HG03575 (cell line): Measurements from ENCODE around the gene NEDD9.

ENCODE experiments used
- ATAC-seq: cut with Tn5 transposase; IDR thresholded peaks from one replicate; pipeline ENCODE4 v1.9.1; 2021; ENCODE audit not compliant: unreplicated experiment, insufficient number of reproducible peaks, low FRiP score; ENCODE audit errors: extremely low read depth

The NEDD9 gene

DNA sequence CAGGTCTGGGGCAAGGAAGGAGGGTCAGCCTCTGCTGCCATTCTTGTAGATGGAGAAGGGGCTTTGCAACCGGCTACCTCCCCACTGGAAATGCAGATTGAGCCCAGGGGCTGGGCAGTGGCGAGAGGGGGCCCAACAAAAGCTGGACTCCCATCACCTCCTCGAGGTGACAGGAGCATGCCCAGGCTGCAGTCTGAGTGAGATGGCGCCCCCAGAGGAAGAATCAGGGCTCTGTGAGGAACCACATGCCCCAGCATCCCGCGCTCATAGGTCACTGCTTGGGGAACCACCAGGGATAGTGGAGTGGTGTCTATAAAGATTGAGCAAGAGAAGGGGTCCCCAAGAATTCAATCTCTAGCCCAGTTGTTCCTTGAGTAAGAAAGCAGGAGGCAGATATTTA lies 31.6 kb upstream of the NEDD9 start:
- ATAC-seq: no peak

DNA sequence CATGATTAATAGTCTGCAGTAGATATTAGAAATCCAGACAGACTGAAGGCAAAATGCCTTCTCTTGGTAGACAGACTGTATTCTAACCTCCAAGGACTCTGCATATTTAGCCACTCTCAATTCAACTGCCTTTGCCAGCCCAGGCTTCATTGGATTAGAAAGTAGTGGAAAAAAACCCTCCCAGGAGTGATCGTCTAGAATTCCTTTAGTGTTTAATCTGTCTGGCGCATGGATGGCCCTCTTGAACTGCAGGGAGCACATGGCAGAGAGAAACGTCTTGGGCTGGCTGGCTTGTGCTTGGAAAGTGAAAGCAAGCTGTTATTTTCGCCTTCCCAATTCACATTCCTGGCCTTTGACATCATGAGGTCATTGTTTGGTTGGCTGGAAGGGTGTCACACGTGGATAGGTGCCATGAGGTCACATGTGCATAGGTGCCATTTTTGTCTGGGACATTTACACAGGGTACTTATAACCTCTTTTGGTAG lies 30.9 kb upstream of the NEDD9 start:
- no peak for ATAC-seq

DNA sequence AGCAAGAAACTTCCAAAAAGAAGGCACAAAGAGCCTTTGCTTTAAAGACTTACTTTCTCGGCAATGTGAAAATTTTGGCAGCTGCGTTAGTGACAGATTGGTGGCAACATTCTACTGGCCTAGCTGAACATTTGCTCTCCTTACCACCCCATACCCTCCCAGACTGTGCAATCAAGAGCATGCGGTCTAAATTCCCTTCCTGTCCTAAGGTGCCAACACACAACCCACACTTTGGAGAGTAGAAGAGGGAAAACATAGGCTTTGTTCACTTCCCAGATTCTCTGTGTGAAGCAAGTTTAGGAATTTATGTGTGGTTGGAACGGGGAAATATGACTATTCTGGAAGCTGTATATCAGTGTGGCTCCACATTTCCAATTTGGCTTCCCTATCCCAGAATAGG lies 29.8 kb upstream of the NEDD9 start:
- no peak for ATAC-seq

DNA sequence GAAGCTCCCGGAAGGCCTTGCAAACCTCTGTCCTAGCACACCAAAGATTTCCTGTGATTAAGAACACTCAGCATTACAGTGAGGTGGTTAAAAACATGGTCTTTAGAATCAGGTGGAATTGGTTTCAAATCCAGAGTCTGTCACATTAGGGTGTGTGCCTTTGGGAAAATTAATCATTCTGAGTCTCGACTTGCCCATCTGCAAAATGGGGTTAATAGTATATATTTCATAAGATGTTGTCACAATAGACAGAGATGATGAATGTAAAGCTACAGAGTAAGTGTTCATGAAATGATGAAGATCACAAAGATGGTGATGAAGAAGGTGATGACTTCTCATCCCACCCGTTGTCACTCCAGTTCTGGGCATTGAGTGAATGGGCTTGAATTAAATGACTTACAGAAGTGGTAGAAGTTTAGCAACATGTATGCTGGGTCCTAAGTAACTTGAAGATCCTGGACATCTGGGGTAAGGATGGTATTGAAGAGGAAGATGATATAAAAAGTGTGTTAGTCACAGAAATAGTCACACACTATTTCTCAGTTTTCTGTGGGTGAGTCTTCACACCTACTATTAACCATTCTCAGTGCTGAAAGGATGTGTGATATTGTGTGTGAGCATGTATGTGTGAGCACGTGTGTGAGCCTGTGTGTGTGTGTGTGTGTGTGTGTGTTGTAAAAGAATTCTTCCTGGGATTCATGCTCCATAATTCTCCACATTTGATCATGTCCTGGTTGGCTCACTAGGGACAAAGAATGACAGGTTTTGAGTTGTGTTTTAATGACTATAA lies 28.0 kb upstream of the NEDD9 start:
- ATAC-seq: no peak

DNA sequence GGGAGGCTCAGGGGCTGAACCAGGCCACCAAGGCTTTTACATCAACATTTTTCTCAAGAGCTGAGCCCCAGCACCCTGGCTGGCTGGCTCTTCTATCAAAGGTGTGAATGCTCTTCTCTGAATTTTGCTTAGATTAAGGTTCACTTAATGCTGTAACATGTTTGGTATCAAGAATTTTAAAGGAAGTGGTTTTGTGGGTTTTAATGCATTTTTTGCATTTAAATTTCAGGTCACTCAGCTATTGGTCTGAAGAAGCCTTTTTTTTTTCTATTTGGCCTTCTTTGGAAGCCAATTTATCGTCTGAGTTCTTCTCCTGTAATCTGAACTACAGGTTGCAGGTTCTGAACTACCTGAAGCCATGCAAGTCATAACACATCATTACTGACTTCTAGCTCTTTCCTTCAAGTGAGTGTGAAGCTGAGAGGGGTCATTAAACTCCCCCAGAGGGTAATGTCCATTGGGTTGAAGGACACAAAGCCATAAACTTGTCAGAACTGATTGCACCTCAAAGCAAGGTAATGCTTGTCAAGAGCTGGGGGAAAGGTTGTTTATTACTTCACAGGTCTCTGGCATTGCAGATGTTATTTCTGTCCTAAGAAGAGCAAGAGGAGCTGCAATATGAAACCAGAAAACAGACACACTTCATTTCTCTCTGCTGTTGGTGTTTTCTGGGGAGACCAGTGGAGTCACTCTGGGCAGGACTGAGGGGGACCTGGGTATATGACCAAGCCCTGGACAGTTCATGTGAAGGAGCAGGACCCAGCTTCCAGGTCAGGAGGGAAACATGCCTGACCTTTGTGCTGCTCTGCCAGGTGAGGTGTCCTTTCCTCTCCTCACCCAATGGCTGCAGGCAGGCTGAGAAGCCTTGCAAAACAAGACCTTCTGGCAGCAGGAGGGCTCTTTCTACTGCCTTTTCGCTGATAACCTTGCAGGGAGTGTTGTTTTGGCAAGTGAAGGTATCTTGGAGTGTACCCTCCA lies 26.1 kb upstream of the NEDD9 start:
- no peak for ATAC-seq

DNA sequence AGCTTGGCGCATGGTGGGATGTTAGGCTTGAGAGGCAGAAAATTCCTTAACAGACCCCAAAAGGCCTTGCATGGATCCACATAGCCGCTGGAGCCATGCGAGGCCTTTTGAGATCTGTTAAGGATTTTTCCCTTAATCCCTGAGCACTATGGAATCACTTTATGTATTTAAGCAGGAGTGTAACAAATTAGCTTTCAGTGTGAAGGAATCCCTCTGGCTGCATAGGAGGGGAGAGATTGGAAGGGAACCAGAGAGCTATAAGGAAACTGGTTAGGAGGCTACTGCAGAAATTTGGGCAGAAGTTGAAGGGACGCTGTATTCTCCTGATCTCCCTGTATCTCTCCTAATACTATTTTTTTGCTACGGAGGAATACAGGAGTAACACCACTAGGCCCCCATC lies 23.1 kb upstream of the NEDD9 start:
- no peak for ATAC-seq

DNA sequence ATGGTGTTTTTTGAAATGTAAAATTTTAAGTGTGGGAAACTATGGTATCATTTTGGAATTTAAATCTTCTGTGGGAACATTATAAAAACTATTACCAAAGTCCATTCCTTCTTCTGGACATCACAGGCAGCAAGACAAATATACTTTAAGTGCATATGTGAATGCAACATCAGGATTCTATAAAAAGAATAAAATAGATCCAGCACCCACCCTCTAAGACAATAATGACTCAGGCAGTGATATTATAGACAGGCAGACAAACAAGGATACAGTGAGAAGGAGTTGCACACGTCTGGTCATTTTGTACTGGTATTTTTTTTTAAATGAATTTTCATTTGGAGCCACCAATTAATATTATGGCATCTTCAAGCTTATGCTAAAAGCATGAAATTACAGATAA lies 21.1 kb upstream of the NEDD9 start:
- no peak for ATAC-seq

DNA sequence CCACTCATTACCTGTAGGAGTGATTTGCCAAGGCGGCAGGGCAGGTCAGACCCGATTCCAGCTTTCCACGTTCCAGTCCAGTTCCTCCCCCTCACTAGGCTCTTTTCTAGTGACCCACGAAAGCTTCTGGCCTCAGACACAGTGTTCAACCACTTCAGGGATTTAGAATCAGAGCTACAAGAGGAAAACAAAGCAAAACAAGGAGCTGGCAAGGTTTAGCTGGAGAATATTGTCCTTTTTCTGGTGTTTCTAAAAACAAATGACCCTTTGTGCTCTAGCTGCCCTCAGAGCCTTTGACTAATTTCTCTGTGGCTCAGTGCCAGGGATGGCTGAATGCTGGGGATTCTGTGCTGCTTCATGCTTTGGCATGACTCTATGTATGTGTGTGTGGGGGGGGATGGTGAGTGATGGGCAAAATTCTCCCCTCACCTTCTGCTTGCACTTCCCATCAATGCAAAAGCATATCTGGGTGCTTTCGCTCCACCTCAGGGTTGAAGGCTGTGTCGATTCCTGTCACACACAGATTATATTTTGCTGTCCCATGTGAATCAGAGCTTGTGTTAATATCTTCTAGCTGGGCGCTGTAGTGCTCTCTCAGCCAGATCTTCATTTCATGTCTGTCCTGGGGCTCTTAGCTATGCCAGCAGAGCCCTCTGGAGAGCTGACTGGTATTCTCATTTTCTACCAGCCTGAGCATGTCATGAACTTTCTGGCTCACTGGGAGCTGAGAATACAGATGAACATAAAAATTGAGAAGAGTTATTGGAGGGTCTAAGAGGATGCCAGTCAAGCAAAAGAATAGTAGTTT lies 19.3 kb upstream of the NEDD9 start:
- ATAC-seq: no peak

DNA sequence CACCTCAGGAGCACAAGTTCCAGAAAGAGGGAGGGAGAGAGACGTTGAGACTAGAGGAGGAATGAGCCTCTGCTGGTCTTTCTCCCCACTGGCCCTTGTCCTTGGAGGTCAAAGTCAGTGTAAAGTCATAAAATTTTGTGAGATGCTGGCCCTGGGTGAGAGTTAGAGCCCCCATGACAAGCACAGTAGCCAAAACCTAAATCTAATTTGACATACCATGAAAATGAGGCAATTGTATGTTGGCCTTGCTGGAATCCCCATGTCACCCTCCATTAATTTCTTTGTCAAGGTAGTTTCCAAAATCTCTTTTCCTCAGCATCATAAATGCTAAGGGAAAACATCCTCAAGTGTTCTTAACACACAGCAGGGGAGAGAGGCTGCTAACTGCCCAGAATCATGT lies 17.6 kb upstream of the NEDD9 start:
- no peak for ATAC-seq

DNA sequence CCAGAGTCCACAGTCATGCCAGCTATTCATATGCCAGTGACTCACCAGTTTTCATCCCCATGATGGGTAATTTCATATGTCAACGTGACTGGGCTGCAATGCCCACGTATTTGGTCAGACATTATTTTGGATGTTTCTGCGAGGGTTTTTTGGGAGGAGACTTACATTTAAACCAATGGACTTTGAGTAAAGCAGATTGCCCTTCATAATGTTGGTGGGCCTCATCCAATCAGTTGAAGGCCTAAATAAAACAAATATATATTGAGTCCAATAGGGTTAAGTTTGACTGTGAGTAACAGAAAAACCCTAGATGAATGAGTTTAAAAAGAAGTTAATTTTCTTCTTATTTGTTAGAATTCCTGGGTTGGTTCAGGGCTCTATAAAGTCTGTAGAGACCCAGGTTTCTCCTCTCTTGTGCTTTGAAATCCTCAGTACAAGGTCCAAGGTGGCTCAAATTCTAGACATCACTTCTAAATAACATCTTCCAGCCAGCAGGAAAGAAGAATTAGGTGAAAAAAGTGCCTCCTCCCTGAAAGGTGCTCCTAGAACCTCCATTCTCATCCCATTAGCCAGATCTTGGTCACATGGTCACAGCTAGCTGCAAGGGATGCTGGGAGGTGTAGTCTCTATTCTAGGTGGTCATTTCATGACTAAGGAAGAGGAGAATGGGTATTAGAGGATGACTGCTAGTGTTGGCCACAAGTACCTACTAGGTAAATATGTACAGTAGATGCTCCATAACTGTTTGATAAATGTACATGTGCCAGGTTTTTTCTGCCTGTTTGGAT lies 16.7 kb upstream of the NEDD9 start:
- ATAC-seq: no peak

DNA sequence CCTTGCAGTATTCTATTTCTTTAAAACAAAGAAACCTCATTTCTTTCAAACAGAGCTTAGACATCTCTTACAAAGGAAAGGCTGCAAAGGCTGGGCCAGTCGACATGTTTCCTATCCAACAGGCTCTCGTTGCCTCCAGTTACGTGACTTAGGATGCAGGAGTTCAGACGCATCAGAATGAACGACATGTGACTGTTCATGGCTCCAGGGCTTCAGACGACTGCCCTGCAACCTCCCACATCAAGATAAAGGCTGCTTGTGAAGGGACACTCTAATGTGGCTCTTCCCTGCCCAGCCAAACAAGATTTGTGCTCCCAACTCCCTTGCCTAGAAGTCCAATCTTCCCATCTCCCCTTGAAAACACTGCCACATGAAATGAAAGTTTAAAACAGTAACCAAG lies 14.3 kb upstream of the NEDD9 start:
- ATAC-seq: no peak

DNA sequence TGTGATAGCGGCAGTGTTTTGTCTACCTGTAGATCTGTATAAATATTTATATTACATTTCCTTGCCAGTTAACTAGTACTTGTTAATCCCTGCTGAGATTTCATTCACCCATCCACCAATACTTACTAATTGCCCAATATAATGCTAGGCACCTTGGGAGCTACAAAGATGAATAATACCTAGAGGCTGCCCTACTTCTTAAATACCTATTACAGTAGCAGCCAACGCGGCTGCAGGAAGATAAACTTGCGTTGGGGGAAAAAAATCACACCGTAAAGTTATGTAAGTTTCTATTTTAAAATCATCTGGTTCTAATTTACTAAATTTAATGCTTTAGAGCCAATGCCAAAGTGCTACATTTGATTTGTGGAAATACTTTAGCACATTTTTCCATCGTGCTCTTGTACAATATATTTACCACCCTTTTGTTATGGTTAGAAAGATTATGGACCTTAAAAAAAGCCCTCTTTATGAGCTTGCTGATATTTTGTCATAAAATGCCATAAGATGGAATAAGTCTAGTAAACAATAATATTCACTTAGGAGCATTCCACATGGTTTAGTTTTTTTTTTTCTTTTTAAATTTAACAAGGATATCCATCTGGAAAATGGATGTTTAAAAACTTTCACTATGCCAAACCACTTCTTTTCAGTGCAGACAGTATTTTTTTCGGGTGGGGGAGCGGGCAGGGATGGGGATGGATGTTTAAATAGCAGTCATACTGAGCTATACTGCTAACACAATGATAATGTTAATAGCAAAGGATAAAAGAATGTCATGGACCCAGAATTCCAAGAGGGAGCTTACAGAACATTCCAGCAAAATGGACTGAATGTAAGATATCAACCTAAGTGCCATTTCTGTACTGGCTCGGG lies 13.2 kb upstream of the NEDD9 start:
- no peak for ATAC-seq

DNA sequence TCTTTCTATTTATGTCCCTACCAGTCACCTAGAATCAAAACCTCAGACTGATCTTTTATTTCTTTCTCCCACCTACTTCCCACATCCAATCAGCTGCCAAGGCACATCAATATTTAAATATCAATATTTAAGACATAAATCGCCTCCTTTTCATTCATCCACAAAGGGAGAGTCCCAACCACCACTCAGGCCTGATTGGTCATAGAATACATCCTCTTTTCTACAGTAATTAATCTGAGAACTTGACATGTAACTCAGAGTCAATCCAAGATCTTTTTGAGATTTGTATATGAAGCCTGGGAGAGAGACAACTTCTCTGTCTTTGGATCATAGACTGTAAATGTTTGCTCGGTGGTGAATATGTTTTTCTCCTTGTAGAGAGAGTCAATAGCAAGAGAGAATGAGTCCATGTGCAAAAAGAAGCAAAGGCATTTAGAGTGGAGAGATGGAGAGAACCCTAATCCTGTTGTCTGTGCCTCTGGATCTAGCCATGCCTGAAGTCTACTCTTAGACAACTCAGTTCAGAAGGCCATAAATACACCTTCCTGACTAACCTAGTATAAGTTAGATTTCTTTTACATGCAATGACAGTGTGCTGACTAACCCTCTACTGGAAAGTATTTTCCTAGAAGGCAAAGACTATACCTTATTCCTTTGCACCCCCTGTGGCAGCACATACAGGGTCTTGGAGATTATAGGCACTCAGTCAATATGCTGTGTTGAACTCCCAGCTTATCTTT lies 12.1 kb upstream of the NEDD9 start:
- ATAC-seq: no peak

DNA sequence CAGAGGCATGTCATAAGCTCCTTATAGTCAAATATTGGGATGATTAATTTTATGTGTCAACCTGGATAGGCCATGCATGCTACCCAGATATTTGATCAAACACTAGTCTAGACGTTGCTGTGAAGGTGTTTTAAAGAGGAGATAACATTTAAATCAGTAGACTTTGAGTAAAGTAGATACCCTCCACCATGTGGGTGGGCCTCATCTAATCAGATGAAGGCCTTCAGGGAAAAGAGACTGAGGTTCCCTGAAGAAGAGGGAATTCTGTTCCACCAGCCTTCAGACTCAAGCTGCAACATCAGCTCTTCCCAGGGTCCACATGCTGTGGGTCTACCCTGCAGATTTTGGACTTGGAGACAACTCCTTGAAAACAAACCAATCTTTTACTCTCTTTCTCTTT lies 11.4 kb upstream of the NEDD9 start:
- ATAC-seq: no peak

DNA sequence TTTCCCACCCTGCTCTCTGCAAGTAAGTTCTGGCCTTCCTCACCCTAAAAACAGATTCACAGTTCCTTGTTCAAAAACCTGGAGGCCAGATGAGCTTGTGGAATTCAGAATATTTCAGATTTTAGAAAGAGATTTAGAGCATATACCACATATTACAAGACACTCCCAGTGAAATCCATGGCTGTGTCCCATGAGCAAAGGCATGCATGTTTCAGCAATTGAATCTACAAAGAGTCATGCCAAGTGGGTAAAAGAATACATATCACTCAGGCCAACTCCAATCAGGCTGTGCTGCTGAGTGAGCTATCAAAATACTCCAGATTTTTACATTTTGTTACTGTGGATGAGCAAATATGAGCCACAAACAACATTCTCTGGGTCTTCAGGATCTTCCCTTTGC lies 10.2 kb upstream of the NEDD9 start:
- no peak for ATAC-seq

DNA sequence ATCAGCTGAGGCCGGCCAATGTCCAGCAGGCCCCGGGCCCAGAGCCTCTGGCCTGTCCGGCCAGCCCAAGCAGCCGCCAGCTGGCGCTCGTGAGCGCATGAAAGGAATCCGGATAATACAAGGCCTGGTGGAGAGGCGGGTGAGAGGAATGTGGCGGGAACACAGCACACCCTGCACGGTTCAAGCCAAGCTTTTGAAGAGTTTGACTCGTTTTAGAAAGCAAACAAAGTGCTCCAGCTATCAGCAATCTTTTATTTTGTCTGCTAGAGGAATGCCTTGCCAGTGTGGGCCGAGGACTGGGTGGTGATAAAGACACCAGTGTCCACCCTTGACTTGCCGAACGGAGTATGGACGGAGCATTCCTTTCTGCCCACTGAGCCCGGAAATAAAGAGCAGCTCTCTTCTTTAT lies 9.3 kb upstream of the NEDD9 start:
- ATAC-seq: no peak

DNA sequence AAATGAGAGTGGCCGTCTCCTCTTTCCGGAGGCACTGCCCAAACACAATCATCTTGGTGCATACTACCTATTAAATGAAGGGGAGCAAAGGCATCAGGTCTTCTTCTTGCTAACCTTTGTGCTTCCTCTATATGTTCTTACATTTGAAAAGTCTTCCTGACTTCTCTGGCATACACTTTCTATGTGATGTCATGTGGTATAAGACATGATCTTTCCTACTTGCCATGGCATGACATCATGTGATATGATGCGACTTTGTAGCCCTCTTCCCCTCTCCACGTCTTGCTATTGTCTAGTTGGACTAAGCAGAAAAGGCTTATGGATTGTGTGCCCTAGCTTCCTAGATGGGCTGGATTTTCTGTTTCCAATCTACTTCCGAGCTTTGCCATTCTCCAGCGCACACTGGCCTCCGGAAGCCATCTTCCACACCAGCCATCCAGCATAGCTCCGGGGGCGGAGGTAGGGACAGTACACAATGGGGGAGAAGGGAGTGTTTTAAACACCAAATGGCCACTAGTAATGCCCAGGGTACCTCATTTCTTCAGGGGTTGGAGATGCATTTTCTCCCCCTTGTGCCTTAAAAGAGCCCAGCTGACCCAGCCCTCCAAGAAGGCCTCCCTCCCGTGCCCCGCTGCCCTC lies 8.8 kb upstream of the NEDD9 start:
- no peak for ATAC-seq
